Ishikawa (cell line): ENCODE results near the gene NDFIP1.

Experiments
- CEBPB ChIP-seq: IDR thresholded peaks from 2 replicates; pipeline ENCODE4 v1.6.1; 2012
- CREB1 ChIP-seq: IDR thresholded peaks from 2 replicates; pipeline ENCODE4 v1.6.1; 2012; ENCODE audit warnings: low read depth
- EGR1 ChIP-seq: IDR thresholded peaks from 2 replicates; pipeline ENCODE4 v1.6.1; 2012
- EP300 ChIP-seq: IDR thresholded peaks from 2 replicates; pipeline ENCODE4 v1.6.1; 2012; ENCODE audit warnings: borderline replicate concordance
- FOXM1 ChIP-seq: IDR thresholded peaks from 2 replicates; pipeline ENCODE4 v1.6.1; 2012; ENCODE audit warnings: low read depth, borderline replicate concordance
- NFIC ChIP-seq: IDR thresholded peaks from 2 replicates; pipeline ENCODE4 v1.6.1; 2012
- RAD21 ChIP-seq: IDR thresholded peaks from 2 replicates; pipeline ENCODE4 v1.6.1; 2012; ENCODE audit warnings: low read depth
- TAF1 ChIP-seq: IDR thresholded peaks from 2 replicates; pipeline ENCODE4 v1.6.1; 2012; ENCODE audit warnings: low read depth, mild to moderate bottlenecking
- TCF12 ChIP-seq: IDR thresholded peaks from 2 replicates; pipeline ENCODE4 v1.6.1; 2012; ENCODE audit warnings: low read depth
- TEAD4 ChIP-seq: IDR thresholded peaks from 2 replicates; pipeline ENCODE4 v1.6.1; 2012
- YY1 ChIP-seq: IDR thresholded peaks from 2 replicates; pipeline ENCODE4 v1.6.1; 2012; ENCODE audit warnings: low read depth
- ZBTB7A ChIP-seq: IDR thresholded peaks from 2 replicates; pipeline ENCODE4 v1.6.1; 2012; ENCODE audit warnings: low read depth
- TF ChIP-seq, protein P1 (sequence below): IDR thresholded peaks from 2 replicates; pipeline ENCODE4 v1.6.1; 2012
- TF ChIP-seq, protein P2 (sequence below): IDR thresholded peaks from 2 replicates; pipeline ENCODE4 v1.6.1; 2012
- TF ChIP-seq, protein P3 (sequence below): IDR thresholded peaks from 2 replicates; pipeline ENCODE4 v1.6.1; 2012; ENCODE audit warnings: low read depth, mild to moderate bottlenecking

NDFIP1 gene

DNA sequence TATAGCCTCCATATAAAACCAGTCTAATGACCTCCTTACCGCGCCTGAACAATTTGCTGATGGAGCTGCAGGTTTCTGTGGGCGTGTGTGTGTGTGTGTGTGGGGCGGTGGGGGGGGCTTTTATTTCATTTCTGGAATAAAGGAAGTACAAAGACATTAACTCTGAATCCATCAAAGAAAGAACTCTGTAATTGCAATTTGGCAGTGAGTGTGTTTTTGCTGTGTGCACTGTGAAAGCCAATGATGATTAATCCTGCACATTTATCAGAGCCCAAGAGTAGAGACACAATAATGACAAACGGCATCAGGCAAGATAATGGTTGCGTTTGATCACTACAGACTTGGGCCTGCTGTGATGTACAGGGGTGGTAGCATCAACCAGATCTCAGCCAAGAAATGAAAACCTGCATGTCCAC is 29.3 kb upstream of the NDFIP1 start:
- TF ChIP-seq TCF12 (no peak), NFIC (no peak), EP300 (no peak), FOXM1 (no peak), RAD21 (no peak), CREB1 (no peak), TEAD4 (no peak), ZBTB7A (no peak), CEBPB (no peak), YY1 (no peak), TAF1 (no peak)
- TF ChIP-seq, protein P1, sequence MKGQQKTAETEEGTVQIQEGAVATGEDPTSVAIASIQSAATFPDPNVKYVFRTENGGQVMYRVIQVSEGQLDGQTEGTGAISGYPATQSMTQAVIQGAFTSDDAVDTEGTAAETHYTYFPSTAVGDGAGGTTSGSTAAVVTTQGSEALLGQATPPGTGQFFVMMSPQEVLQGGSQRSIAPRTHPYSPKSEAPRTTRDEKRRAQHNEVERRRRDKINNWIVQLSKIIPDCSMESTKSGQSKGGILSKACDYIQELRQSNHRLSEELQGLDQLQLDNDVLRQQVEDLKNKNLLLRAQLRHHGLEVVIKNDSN: no peak
- TF ChIP-seq, protein P2, sequence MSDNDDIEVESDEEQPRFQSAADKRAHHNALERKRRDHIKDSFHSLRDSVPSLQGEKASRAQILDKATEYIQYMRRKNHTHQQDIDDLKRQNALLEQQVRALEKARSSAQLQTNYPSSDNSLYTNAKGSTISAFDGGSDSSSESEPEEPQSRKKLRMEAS: no peak
- TF ChIP-seq, protein P3, sequence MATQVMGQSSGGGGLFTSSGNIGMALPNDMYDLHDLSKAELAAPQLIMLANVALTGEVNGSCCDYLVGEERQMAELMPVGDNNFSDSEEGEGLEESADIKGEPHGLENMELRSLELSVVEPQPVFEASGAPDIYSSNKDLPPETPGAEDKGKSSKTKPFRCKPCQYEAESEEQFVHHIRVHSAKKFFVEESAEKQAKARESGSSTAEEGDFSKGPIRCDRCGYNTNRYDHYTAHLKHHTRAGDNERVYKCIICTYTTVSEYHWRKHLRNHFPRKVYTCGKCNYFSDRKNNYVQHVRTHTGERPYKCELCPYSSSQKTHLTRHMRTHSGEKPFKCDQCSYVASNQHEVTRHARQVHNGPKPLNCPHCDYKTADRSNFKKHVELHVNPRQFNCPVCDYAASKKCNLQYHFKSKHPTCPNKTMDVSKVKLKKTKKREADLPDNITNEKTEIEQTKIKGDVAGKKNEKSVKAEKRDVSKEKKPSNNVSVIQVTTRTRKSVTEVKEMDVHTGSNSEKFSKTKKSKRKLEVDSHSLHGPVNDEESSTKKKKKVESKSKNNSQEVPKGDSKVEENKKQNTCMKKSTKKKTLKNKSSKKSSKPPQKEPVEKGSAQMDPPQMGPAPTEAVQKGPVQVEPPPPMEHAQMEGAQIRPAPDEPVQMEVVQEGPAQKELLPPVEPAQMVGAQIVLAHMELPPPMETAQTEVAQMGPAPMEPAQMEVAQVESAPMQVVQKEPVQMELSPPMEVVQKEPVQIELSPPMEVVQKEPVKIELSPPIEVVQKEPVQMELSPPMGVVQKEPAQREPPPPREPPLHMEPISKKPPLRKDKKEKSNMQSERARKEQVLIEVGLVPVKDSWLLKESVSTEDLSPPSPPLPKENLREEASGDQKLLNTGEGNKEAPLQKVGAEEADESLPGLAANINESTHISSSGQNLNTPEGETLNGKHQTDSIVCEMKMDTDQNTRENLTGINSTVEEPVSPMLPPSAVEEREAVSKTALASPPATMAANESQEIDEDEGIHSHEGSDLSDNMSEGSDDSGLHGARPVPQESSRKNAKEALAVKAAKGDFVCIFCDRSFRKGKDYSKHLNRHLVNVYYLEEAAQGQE: no peak

DNA sequence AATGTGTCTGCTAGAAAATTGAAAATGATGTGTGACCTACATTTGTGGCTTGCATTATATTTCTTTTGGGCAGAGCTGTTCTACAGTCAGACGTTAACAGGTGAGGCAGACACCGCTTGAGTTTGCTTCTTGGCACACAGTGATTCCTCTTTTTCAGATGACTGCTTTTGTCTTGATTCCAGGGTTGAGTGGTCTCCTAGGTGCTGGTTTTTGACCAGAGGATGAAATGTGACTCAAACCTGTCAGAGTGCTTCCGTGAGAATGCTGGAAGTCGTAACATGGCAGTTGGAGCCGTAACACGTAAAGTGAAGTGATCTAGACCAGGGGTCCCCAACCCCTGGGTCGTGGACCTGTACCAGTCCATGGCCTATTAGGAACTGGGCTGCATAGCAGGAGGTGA is 28.3 kb upstream of the NDFIP1 start:
- TF ChIP-seq YY1 (no peak), RAD21 (no peak), CREB1 (no peak), TEAD4 (no peak), EGR1 (no peak), NFIC (no peak), TAF1 (no peak), ZBTB7A (no peak), CEBPB (no peak), FOXM1 (no peak), TCF12 (no peak), EP300 (no peak)
- TF ChIP-seq, protein P2: no peak
- TF ChIP-seq, protein P1: no peak
- TF ChIP-seq, protein P3: no peak

DNA sequence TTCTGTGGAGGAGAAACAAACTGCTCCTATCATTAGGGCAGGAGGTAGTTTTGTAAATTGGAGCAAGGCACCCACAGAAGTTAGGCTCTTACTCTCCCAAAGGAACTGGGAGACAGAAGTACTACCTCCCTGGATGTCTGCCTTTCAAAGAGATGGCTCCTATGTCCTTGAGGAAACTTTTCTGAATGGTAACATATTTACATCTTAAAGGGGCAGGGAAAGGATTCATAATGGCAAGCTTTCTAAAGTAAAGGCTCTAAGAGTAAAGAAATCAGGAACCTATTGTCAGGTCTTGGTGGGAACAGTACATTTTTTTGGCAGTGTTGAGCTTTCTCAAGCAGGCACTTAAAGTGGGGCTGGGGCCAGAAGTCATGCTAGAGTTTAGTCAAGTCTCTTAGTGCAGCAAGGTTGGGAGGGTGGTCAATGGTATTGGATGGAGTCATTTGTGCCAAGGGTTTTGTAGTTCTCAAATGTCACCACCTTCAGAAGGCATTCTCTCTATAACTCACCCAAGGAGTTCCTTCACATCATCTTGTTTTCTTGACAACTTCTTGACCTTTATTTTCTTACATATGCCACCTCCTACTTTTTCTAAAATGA is 26.3 kb upstream of the NDFIP1 start:
- TF ChIP-seq ZBTB7A: no peak
- TF ChIP-seq RAD21: no peak
- TF ChIP-seq, protein P1: no peak
- no peak for TF ChIP-seq CREB1
- no peak for TF ChIP-seq EGR1
- TF ChIP-seq FOXM1: no peak
- TF ChIP-seq NFIC: no peak
- TF ChIP-seq YY1: no peak
- no peak for TF ChIP-seq CEBPB
- no peak for TF ChIP-seq EP300
- TF ChIP-seq TEAD4: no peak
- no peak for TF ChIP-seq TCF12
- TF ChIP-seq, protein P2: no peak
- TF ChIP-seq TAF1: no peak
- TF ChIP-seq, protein P3: no peak
